H1 (cell line): Measurements from ENCODE around the gene BTRC. TPM values are rescaled to one million over a fixed set of nuclear protein-coding genes. Genes with fewer than 3 reads are reported as not detected.
"Not testable (repeated sequence)": the region's sequence is repeated elsewhere in the genome, so short reads cannot be mapped to it uniquely, and the experiment has no call there.

Experiments
- CTCF ChIA-PET: fragments of 300-600 bp; sonication (Branson Sonifier 250); formaldehyde crosslinking; loops from one replicate; lab custom pipeline; 2021; ENCODE audit not compliant: partially characterized antibody; lab: Charles Lee
- POLR2A ChIA-PET: fragments of 300-600 bp; sonication (Branson Sonifier 250); formaldehyde crosslinking; loops from one replicate; lab custom pipeline; 2021; ENCODE audit warnings: inconsistent platforms; ENCODE audit not compliant: partially characterized antibody; lab: Charles Lee
- DNase-seq, 2 experiments: peaks; one replicate each; pipeline versions ENCODE4 v3.0.0 to v3.0.0-alpha.2; 2010 to 2022; ENCODE audit warnings: low spot score in 2 of 2, low read depth in 1 of 2, mixed read lengths in 1 of 2
- FAIRE-seq: peaks from 2 replicates; lab custom pipeline; 2011; peaks lifted over from hg19 to GRCh38; lab: Jason Lieb, UNC
- H2AFZ ChIP-seq: 2 replicates; pipeline ENCODE4 v1.8.1; 2012; ENCODE audit warnings: low read length, inconsistent platforms
- H2AK5ac ChIP-seq: 2 replicates; pipeline ENCODE4 v1.6.1; 2013; ENCODE audit warnings: low read depth, low read length
- H2BK120ac ChIP-seq: replicated peaks from 2 replicates; pipeline ENCODE3; 2013; ENCODE audit warnings: low read depth, low read length, inconsistent platforms
- H2BK12ac ChIP-seq: 2 replicates; pipeline ENCODE4 v1.6.1; 2013; ENCODE audit warnings: low read depth, low read length
- H2BK15ac ChIP-seq: 2 replicates; pipeline ENCODE4 v1.6.1; 2013; ENCODE audit warnings: low read length
- H2BK20ac ChIP-seq: 2 replicates; pipeline ENCODE4 v1.6.1; 2013; ENCODE audit warnings: low read length
- H2BK5ac ChIP-seq: 2 replicates; pipeline ENCODE4 v1.6.1; 2013; ENCODE audit warnings: low read depth, low read length
- H3K14ac ChIP-seq: 2 replicates; pipeline ENCODE4 v1.6.1; 2013; ENCODE audit warnings: inconsistent platforms; ENCODE audit not compliant: insufficient read length
- H3K18ac ChIP-seq: 2 replicates; pipeline ENCODE4 v1.6.1; 2013; ENCODE audit warnings: low read length; ENCODE audit errors: extremely low read depth
- H3K23ac ChIP-seq: 2 replicates; pipeline ENCODE4 v1.6.1; 2013; ENCODE audit warnings: inconsistent platforms; ENCODE audit not compliant: insufficient read length
- H3K23me2 ChIP-seq: 2 replicates; pipeline ENCODE4 v1.6.1; 2013; ENCODE audit warnings: low read depth, low read length
- H3K27ac ChIP-seq: 2 replicates; pipeline ENCODE4 v1.6.1; 2011; ENCODE audit warnings: low read depth, low read length, inconsistent platforms
- H3K27me3 ChIP-seq, 4 experiments: replicated peaks in 1 of 4; 1 replicate in 1 of 4; 2 replicates in 3 of 4; pipeline versions ENCODE4 v1.6.1 to v1.8.1; 2011 to 2013; ENCODE audit warnings: low read length in 3 of 4, mild to moderate bottlenecking in 3 of 4, inconsistent platforms in 2 of 4, mixed read lengths in 2 of 4, moderate library complexity in 1 of 4; ENCODE audit not compliant: control insufficient read depth in 3 of 4, insufficient read depth in 3 of 4; ENCODE audit errors: extremely low read depth in 1 of 4
- H3K36me3 ChIP-seq, 4 experiments: 2 replicates each; pipeline versions ENCODE4 v1.6.1 to v1.8.1; 2011 to 2013; ENCODE audit warnings: mild to moderate bottlenecking in 4 of 4, low read length in 3 of 4, moderate library complexity in 2 of 4, control low read depth in 1 of 4, inconsistent platforms in 1 of 4; ENCODE audit not compliant: insufficient read depth in 4 of 4, control insufficient read depth in 2 of 4
- H3K4ac ChIP-seq: replicated peaks from 2 replicates; pipeline ENCODE3; 2013; ENCODE audit warnings: low read length, low read depth, mixed read lengths, inconsistent platforms; ENCODE audit not compliant: insufficient read length
- H3K4me1 ChIP-seq, 4 experiments: replicated peaks in 1 of 4; 1 replicate in 1 of 4; 2 replicates in 3 of 4; pipeline versions ENCODE4 v1.6.1 to v1.8.1; 2011 to 2013; ENCODE audit warnings: low read length in 3 of 4, inconsistent platforms in 2 of 4, mixed read lengths in 1 of 4; ENCODE audit not compliant: insufficient read depth in 4 of 4, control insufficient read depth in 3 of 4
- H3K4me2 ChIP-seq, 2 experiments: 2 replicates each; pipeline versions ENCODE4 v1.6.1 to v1.8.1; 2011 to 2013; ENCODE audit warnings: low read depth in 2 of 2, low read length in 2 of 2, control low read depth in 1 of 2, inconsistent platforms in 1 of 2, mild to moderate bottlenecking in 1 of 2; ENCODE audit not compliant: insufficient read depth in 1 of 2
- H3K4me3 ChIP-seq, 4 experiments: fragments of 200-600, 300-600 bp in 1 of 4; sonication (generic), shearing (Covaris generic), sonication (Bioruptor Twin) in 1 of 4; 2 replicates each; pipeline versions ENCODE4 v1.5.1 to v1.8.1; 2011 to 2016; ENCODE audit warnings: low read length in 4 of 4, low read depth in 3 of 4, control low read depth in 2 of 4, inconsistent platforms in 2 of 4, mild to moderate bottlenecking in 2 of 4, mixed read lengths in 1 of 4, moderate library complexity in 1 of 4; ENCODE audit not compliant: insufficient read depth in 2 of 4; ENCODE audit errors: extremely low read depth in 1 of 4
- H3K56ac ChIP-seq: replicated peaks from 2 replicates; pipeline ENCODE3; 2013; ENCODE audit warnings: low read depth, mild to moderate bottlenecking, mixed read lengths, low read length, inconsistent platforms; ENCODE audit not compliant: insufficient read length
- H3K79me1 ChIP-seq: 2 replicates; pipeline ENCODE4 v1.6.1; 2013; ENCODE audit warnings: low read depth, low read length, control low read depth
- H3K79me2 ChIP-seq, 2 experiments: 2 replicates each; pipeline versions ENCODE4 v1.6.1 to v1.8.1; 2012 to 2013; ENCODE audit warnings: low read length in 2 of 2, mild to moderate bottlenecking in 2 of 2, inconsistent platforms in 1 of 2; ENCODE audit not compliant: insufficient read depth in 2 of 2, control insufficient read depth in 1 of 2
- H3K9ac ChIP-seq, 4 experiments: replicated peaks in 1 of 4; 1 replicate in 1 of 4; 2 replicates in 3 of 4; pipeline versions ENCODE4 v1.6.1 to v1.8.1; 2011 to 2013; ENCODE audit warnings: low read depth in 3 of 4, low read length in 3 of 4, control low read depth in 2 of 4, mild to moderate bottlenecking in 2 of 4, moderate library complexity in 2 of 4, inconsistent platforms in 1 of 4; ENCODE audit errors: extremely low read depth in 1 of 4
- H3K9me3 ChIP-seq, 2 experiments: 2 replicates each; pipeline versions ENCODE4 v1.6.1 to v1.8.1; 2012 to 2013; ENCODE audit warnings: mild to moderate bottlenecking in 2 of 2, moderate library complexity in 2 of 2, control low read depth in 1 of 2, inconsistent platforms in 1 of 2, low read depth in 1 of 2, low read length in 1 of 2, mixed read lengths in 1 of 2; ENCODE audit not compliant: insufficient read depth in 2 of 2
- H4K20me1 ChIP-seq, 2 experiments: replicated peaks in 1 of 2; 2 replicates each; pipeline versions ENCODE3 to v1.8.1; 2011 to 2013; ENCODE audit warnings: inconsistent platforms in 2 of 2, low read length in 2 of 2, mild to moderate bottlenecking in 1 of 2; ENCODE audit not compliant: insufficient read depth in 2 of 2, control insufficient read depth in 1 of 2
- H4K5ac ChIP-seq: 2 replicates; pipeline ENCODE4 v1.6.1; 2013; ENCODE audit warnings: low read length, low read depth, mixed read lengths, inconsistent platforms; ENCODE audit not compliant: insufficient read length
- H4K8ac ChIP-seq: 2 replicates; pipeline ENCODE4 v1.8.0; 2013; ENCODE audit warnings: mild to moderate bottlenecking, moderate library complexity, low read length, inconsistent platforms; ENCODE audit not compliant: insufficient read depth; ENCODE audit errors: extremely low read depth
- H4K91ac ChIP-seq: replicated peaks from 2 replicates; pipeline ENCODE3; 2013; ENCODE audit warnings: low read length, mixed read lengths, inconsistent platforms; ENCODE audit not compliant: insufficient read length
- ATF3 ChIP-seq: IDR thresholded peaks from 2 replicates; pipeline ENCODE4 v1.6.1; 2011; ENCODE audit warnings: low read depth, mild to moderate bottlenecking, low read length; ENCODE audit not compliant: insufficient read depth
- POLR2A ChIP-seq, 2 experiments: IDR thresholded peaks; 1 replicate in 1 of 2; 2 replicates in 1 of 2; pipeline ENCODE4 v1.6.1; 2011; ENCODE audit warnings: low read depth in 2 of 2, low read length in 2 of 2, mild to moderate bottlenecking in 2 of 2; ENCODE audit errors: control extremely low read depth in 1 of 2
- WGBS, 2 experiments: shearing (Covaris generic) in 1 of 2; methylation state at CpG; one replicate each; pipeline versions ENCODE4 v1.1.6 to v1.1.7; 2013 to 2015; ENCODE audit warnings: low lambda C conversion rate in 2 of 2, mixed read lengths in 2 of 2, inconsistent platforms in 1 of 2, low coverage in 1 of 2, missing lambda C conversion rate in 1 of 2; ENCODE audit not compliant: insufficient replicate concordance in 2 of 2, insufficient coverage in 1 of 2, insufficient read length in 1 of 2; ENCODE audit errors: extremely low coverage in 1 of 2, missing lambda C conversion rate in 1 of 2; 5-methylcytosine and 5-hydroxymethylcytosine counted together
- polyA plus RNA-seq, 7 experiments: library from polyadenylated mRNA; depleted of rRNA in 3 of 7; stranded (reverse) in 5 of 7; unstranded in 2 of 7; fragments of >200 nt in 5 of 7; fragments of 200-250 nt in 2 of 7; gene quantifications; 1 replicate in 5 of 7; 2 replicates in 1 of 7; 4 replicates in 1 of 7; pipeline versions ENCODE4 v1.2.1 to v1.2.3, GENCODE V29; 2011 to 2013; ENCODE audit warnings: missing spikeins in 2 of 7, mixed read lengths in 2 of 7
- total RNA-seq: library from RNA; stranded (reverse); fragmentation: NEBNext Ultra II Directional; extraction: Animal tissue kit (Norgen Biotek cat#: 25700); gene quantifications from 2 replicates; pipeline ENCODE4 v1.2.1, GENCODE V29; 2021

BTRC gene
- total and polyA plus RNA-seq, 2 of the 8 experiments (the other 6 are each of a cell fraction or from before 2014, with no cell fraction given): 9.9 to 24.7 TPM

- TF ChIP-seq ATF3: no peak
- no peak for TF ChIP-seq POLR2A (IDR thresholded peaks at IDR 0.05; ENCODE audit: control extremely low read depth in 1 of 2, low read depth in 2 of 2, low read length in 2 of 2)
Observed at GRCh38 chr10:101358706-101359300, 4.8 kb downstream of the BTRC start (continued).

GRCh38 chr10:101360090-101360489 lies 6.1 kb downstream of the BTRC start:
- not testable (repeated sequence) for H2AK5ac ChIP-seq, H3K23me2 ChIP-seq, H3K4me2 ChIP-seq, H2AFZ ChIP-seq, H4K8ac ChIP-seq, H3K79me1 ChIP-seq, H3K27me3 ChIP-seq, H4K5ac ChIP-seq, H2BK15ac ChIP-seq, H3K4ac ChIP-seq, FAIRE-seq, H3K9me3 ChIP-seq, H3K14ac ChIP-seq, H2BK20ac ChIP-seq, H3K4me1 ChIP-seq, H4K91ac ChIP-seq, H3K9ac ChIP-seq, H2BK5ac ChIP-seq, H3K56ac ChIP-seq, H3K18ac ChIP-seq, H3K23ac ChIP-seq, H2BK120ac ChIP-seq, H3K27ac ChIP-seq, H3K36me3 ChIP-seq, DNase-seq, H3K79me2 ChIP-seq, H3K4me3 ChIP-seq, H2BK12ac ChIP-seq, H4K20me1 ChIP-seq
- CTCF ChIA-PET: interaction anchor here (0.9 to 1.3 kb wide), 5 partner anchors 29 to 82 kb away, joined by 3 to 4 read pairs (median 3); no protein-coding TSS in a partner anchor
- POLR2A ChIA-PET: interaction anchor here (0.8 kb wide), 1 partner anchor 50 kb away, joined by 3 read pairs; no protein-coding TSS in a partner anchor
- WGBS, 2 experiments: 85% methylated on average over 8 of the region's 8 CpGs; no CpG with 5 or more reads in 1 of the 2 experiments
